Naive thymus-derived CD4-positive, alpha-beta T cell (primary cell): ENCODE measurements around the gene FH. TPM values are rescaled to one million over a fixed set of nuclear protein-coding genes. Genes with fewer than 3 reads are reported as not detected.

Source experiments
- ATAC-seq: fragments of 150-1000 bp; cut with Tn5 transposase; 2 replicates; pipeline ENCODE4 v1.10.0; 2021; ENCODE audit warnings: mild to moderate bottlenecking, moderate library complexity
- CTCF ChIA-PET: fragments of 350-600 bp; sonication (Branson Sonifier 250); formaldehyde crosslinking; loops from one replicate; lab custom pipeline; 2021; ENCODE audit warnings: antibody characterized with exemption; lab: Charles Lee
- POLR2A ChIA-PET: fragments of 350-600 bp; sonication (Branson Sonifier 250); formaldehyde crosslinking; loops from one replicate; lab custom pipeline; 2021; ENCODE audit warnings: antibody characterized with exemption, inconsistent platforms; lab: Charles Lee
- DNase-seq, 9 donors: peaks; one replicate each; pipeline versions ENCODE4 v3.0.0 to v3.0.0-alpha.2; 2020 to 2022; ENCODE audit warnings: mixed read lengths in 1 of 9
- H3K27ac ChIP-seq: one replicate; pipeline ENCODE4 v1.7.0; 2013; ENCODE audit warnings: mild to moderate bottlenecking, low read depth, low read length, moderate library complexity
- H3K27me3 ChIP-seq, 2 donors: one replicate each; pipeline ENCODE4 v1.7.0; 2013; ENCODE audit warnings: low read length in 2 of 2, mild to moderate bottlenecking in 2 of 2, moderate library complexity in 2 of 2; ENCODE audit not compliant: control insufficient read depth in 2 of 2, insufficient read depth in 2 of 2
- H3K36me3 ChIP-seq, 3 experiments: 1 replicate in 2 of 3; 2 replicates in 1 of 3; pipeline ENCODE4 v1.7.0; 2013; ENCODE audit warnings: low read length in 3 of 3, mild to moderate bottlenecking in 3 of 3, moderate library complexity in 1 of 3; ENCODE audit not compliant: insufficient read depth in 3 of 3, control insufficient read depth in 2 of 3
- H3K4me1 ChIP-seq, 2 donors: one replicate each; pipeline ENCODE4 v1.7.0; 2013; ENCODE audit warnings: low read length in 2 of 2, mild to moderate bottlenecking in 2 of 2, moderate library complexity in 1 of 2; ENCODE audit not compliant: control insufficient read depth in 2 of 2, insufficient read depth in 2 of 2
- H3K4me3 ChIP-seq: 2 replicates; pipeline ENCODE4 v1.7.0; 2013; ENCODE audit warnings: mild to moderate bottlenecking, low read length
- H3K9me3 ChIP-seq, 3 experiments: 1 replicate in 2 of 3; 2 replicates in 1 of 3; pipeline ENCODE4 v1.7.0; 2013; ENCODE audit warnings: low read length in 3 of 3; ENCODE audit not compliant: control insufficient read depth in 2 of 3
- H3K27ac Mint-ChIP-seq, 9 donors: one replicate each; pipeline ENCODE4 v1.8.0; 2020 to 2022; ENCODE audit warnings: mixed read lengths in 9 of 9, mild to moderate bottlenecking in 8 of 9, moderate library complexity in 5 of 9, inconsistent platforms in 2 of 9
- H3K27me3 Mint-ChIP-seq, 5 donors: one replicate each; pipeline ENCODE4 v1.8.0; 2021 to 2022; ENCODE audit warnings: mixed read lengths in 5 of 5, mild to moderate bottlenecking in 1 of 5
- H3K36me3 Mint-ChIP-seq, 5 donors: one replicate each; pipeline ENCODE4 v1.8.0; 2020 to 2022; ENCODE audit warnings: mixed read lengths in 5 of 5, mild to moderate bottlenecking in 3 of 5, inconsistent platforms in 1 of 5
- H3K4me1 Mint-ChIP-seq, 7 donors: one replicate each; pipeline ENCODE4 v1.8.0; 2020 to 2022; ENCODE audit warnings: mixed read lengths in 7 of 7, mild to moderate bottlenecking in 3 of 7, inconsistent platforms in 1 of 7
- H3K4me3 Mint-ChIP-seq, 10 donors: one replicate each; pipeline ENCODE4 v1.8.0; 2020 to 2022; ENCODE audit warnings: mild to moderate bottlenecking in 10 of 10, mixed read lengths in 10 of 10, moderate library complexity in 6 of 10, inconsistent platforms in 2 of 10
- H3K9me3 Mint-ChIP-seq, 11 donors: one replicate each; pipeline ENCODE4 v1.8.0; 2020 to 2022; ENCODE audit warnings: mixed read lengths in 11 of 11, mild to moderate bottlenecking in 4 of 11, inconsistent platforms in 1 of 11, moderate library complexity in 1 of 11
- intact Hi-C, 2 donors: fragments of 100-400 bp; cut with micrococcal nuclease; formaldehyde crosslinking; loops; one replicate each; pipeline ENCODE4 v1.15.1; 2023
- polyA plus RNA-seq, 2 donors: library from polyadenylated mRNA; unstranded; fragments of 300-500 nt; fragmentation: Illumina TruSeq; gene quantifications; one replicate each; pipeline ENCODE4 v1.2.3, GENCODE V29; 2021
- total RNA-seq, 6 experiments: library from RNA in 5 of 6; stranded (reverse) in 5 of 6; gene quantifications; 1 replicate in 5 of 6; 2 replicates in 1 of 6; pipeline ENCODE4 v1.2.3 and lab custom pipeline; 2021 to 2026

The FH gene
- total and polyA plus RNA-seq, 7 experiments from 2014 or later, result 17.3 to 57.9 (median 25.8) TPM

- intact Hi-C loops, result no loop called here
- no peak overlapping the region for H3K27ac Mint-ChIP-seq
- CTCF ChIA-PET, result no interaction called here
These were observed 60.3 kb downstream of the FH start for GRCh38 chr1:241459186-241459802.

DNA sequence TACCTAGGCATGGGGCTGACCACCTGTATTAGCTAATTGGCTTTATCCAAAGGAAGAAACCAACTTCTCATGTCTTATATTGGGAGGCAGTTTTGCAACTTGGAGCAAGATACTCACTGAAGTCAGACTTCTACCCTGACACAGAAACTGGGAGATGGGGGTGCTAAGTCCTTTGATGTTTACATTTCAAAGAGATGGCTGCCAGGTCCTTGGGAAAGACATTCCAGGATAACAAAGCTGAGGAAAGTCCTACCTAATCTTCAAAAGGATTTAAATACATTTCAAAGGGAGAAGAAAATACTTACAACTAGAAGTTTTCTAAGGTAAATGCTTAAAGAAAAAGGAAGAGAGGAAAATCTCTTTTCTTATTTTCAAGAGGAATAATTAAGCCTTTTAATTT, 62.1 kb downstream of the FH start:
- H3K27me3 Mint-ChIP-seq, result peaks cover 0 to 8% (median 4%) of the 10 kb centered on the region in 5 donors
- H3K27ac Mint-ChIP-seq, result no peak overlapping the region
- no peaks in the 10 kb centered on the region for H3K4me1 Mint-ChIP-seq
- H3K9me3 ChIP-seq, result no peaks in the 10 kb centered on the region
- H3K4me3 Mint-ChIP-seq, result no peak overlapping the region
- no peak for ATAC-seq
- H3K36me3 Mint-ChIP-seq, result no peaks in the 10 kb centered on the region
- H3K9me3 Mint-ChIP-seq, result peaks cover 0 to 3% (median 0%) of the 10 kb centered on the region in 11 donors
- no peak overlapping the region for H3K27ac ChIP-seq
- H3K27me3 ChIP-seq, result no peaks in the 10 kb centered on the region
- CTCF ChIA-PET, result no interaction called here
- no peaks in the 10 kb centered on the region for H3K4me1 ChIP-seq
- no peak overlapping the region for H3K4me3 ChIP-seq
- no peak for DNase-seq
- POLR2A ChIA-PET, result no interaction called here
- intact Hi-C loops, result no loop called here
- no peaks in the 10 kb centered on the region for H3K36me3 ChIP-seq

More at GRCh38 chr1:241459186-241459802, 60.3 kb downstream of the FH start:
- H3K27ac ChIP-seq, result no peak overlapping the region
- H3K27me3 ChIP-seq, result no peaks in the 10 kb centered on the region
- no peaks in the 10 kb centered on the region for H3K4me1 Mint-ChIP-seq
- H3K4me3 Mint-ChIP-seq, result no peak overlapping the region
- H3K4me1 ChIP-seq, result no peaks in the 10 kb centered on the region
- H3K27me3 Mint-ChIP-seq, result peaks cover 0 to 8% (median 4%) of the 10 kb centered on the region in 5 donors
- POLR2A ChIA-PET, result no interaction called here
- H3K9me3 ChIP-seq, result no peaks in the 10 kb centered on the region
- no peak overlapping the region for H3K4me3 ChIP-seq
- H3K36me3 ChIP-seq, result no peaks in the 10 kb centered on the region
- no peak for ATAC-seq
- peaks cover 0 to 3% (median 0%) of the 10 kb centered on the region in 11 donors for H3K9me3 Mint-ChIP-seq
- H3K36me3 Mint-ChIP-seq, result no peaks in the 10 kb centered on the region
- DNase-seq, result no peak

GRCh38 chr1:241456743-241457142, 62.8 kb downstream of the FH start:
- no peaks in the 10 kb centered on the region for H3K4me1 Mint-ChIP-seq
- intact Hi-C loops, result no loop called here
- CTCF ChIA-PET, result no interaction called here

GRCh38 chr1:241453732-241454131, 65.8 kb downstream of the FH start:
- no peak overlapping the region for H3K27ac Mint-ChIP-seq
- no peaks in the 10 kb centered on the region for H3K4me1 ChIP-seq
- ChIA-PET CTCF (no interaction called here), POLR2A (no interaction called here)
- H3K9me3 Mint-ChIP-seq, result peaks cover 0 to 4% (median 0%) of the 10 kb centered on the region in 11 donors
- H3K27ac ChIP-seq, result no peak overlapping the region
- peaks cover 0 to 3% (median 0%) of the 10 kb centered on the region in 5 donors for H3K36me3 Mint-ChIP-seq
- H3K4me3 ChIP-seq, result no peak overlapping the region
- intact Hi-C loops, result no loop called here
- no peaks in the 10 kb centered on the region for H3K36me3 ChIP-seq
- ATAC-seq (no peak), DNase-seq (no peak)
- H3K27me3 ChIP-seq, result no peaks in the 10 kb centered on the region
- no peak overlapping the region for H3K4me3 Mint-ChIP-seq
- H3K9me3 ChIP-seq, result no peaks in the 10 kb centered on the region
- H3K4me1 Mint-ChIP-seq, result no peaks in the 10 kb centered on the region
- H3K27me3 Mint-ChIP-seq, result peaks cover 0 to 6% (median 4%) of the 10 kb centered on the region in 5 donors

More at GRCh38 chr1:241456743-241457142, 62.8 kb downstream of the FH start:
- no peak for DNase-seq
- Histone ChIP-seq H3K4me1 (no peaks in the 10 kb centered on the region), H3K4me3 (no peak overlapping the region), H3K27me3 (no peaks in the 10 kb centered on the region), H3K36me3 (no peaks in the 10 kb centered on the region), H3K27ac (no peak overlapping the region), H3K9me3 (no peaks in the 10 kb centered on the region)
- Mint-ChIP-seq H3K27me3 (peaks cover 0 to 8% (median 4%) of the 10 kb centered on the region in 5 donors), H3K27ac (no peak overlapping the region), H3K36me3 (no peaks in the 10 kb centered on the region), H3K9me3 (peaks cover 0 to 3% (median 0%) of the 10 kb centered on the region in 11 donors), H3K4me3 (no peak overlapping the region)
- POLR2A ChIA-PET, result no interaction called here
- ATAC-seq, result no peak

- H3K4me1 Mint-ChIP-seq, result no peaks in the 10 kb centered on the region
- no peak overlapping the region for H3K4me3 Mint-ChIP-seq
- ATAC-seq, result no peak
- Histone ChIP-seq H3K4me1 (no peaks in the 10 kb centered on the region), H3K9me3 (no peaks in the 10 kb centered on the region), H3K4me3 (no peak overlapping the region), H3K27ac (no peak overlapping the region), H3K27me3 (no peaks in the 10 kb centered on the region), H3K36me3 (no peaks in the 10 kb centered on the region)
- POLR2A ChIA-PET, result no interaction called here
- peaks cover 0 to 6% (median 3%) of the 10 kb centered on the region in 5 donors for H3K27me3 Mint-ChIP-seq
- no peak for DNase-seq
- H3K9me3 Mint-ChIP-seq, result peaks cover 0 to 5% (median 0%) of the 10 kb centered on the region in 11 donors
- CTCF ChIA-PET, result no interaction called here
- no peak overlapping the region for H3K27ac Mint-ChIP-seq
- intact Hi-C loops, result no loop called here
- H3K36me3 Mint-ChIP-seq, result peaks cover 0 to 3% (median 0%) of the 10 kb centered on the region in 5 donors
These were observed 67.6 kb downstream of the FH start for GRCh38 chr1:241451956-241452355.

Other genes with a start within 250 kb of the FH start
- gene RGS7, start 162.6 kb downstream of the FH start, total RNA-seq, result not detected
- not detected for gene RGS7, start 162.6 kb downstream of the FH start, polyA plus RNA-seq
- gene KMO, start 12.6 kb upstream of the FH start, total RNA-seq, result 1 to 10 TPM in 1 of 5 experiments, under 1 TPM in 3, not detected in 1; 0.51 to 3.3 (median 0.82) TPM
- not detected for gene KMO, start 12.6 kb upstream of the FH start, polyA plus RNA-seq
- gene CHML, start 120.6 kb upstream of the FH start, total RNA-seq, result 10 to 100 TPM; 11.4 to 18.3 (median 14.0) TPM
- 1 to 10 TPM; 6.6 to 6.8 TPM for gene CHML, start 120.6 kb upstream of the FH start, polyA plus RNA-seq
- gene OPN3, start 120.6 kb upstream of the FH start, total RNA-seq, result 10 to 100 TPM in 3 of 5 experiments, 1 to 10 TPM in 2; 3.6 to 11.5 (median 10.4) TPM
- 10 to 100 TPM; 25.0 to 32.7 TPM for gene OPN3, start 120.6 kb upstream of the FH start, polyA plus RNA-seq
- gene WDR64, start 132.5 kb upstream of the FH start, total RNA-seq, result under 1 TPM; 0.24 to 0.66 (median 0.49) TPM
- under 1 TPM; 0.22 to 0.29 TPM for gene WDR64, start 132.5 kb upstream of the FH start, polyA plus RNA-seq